T1000 (cell line): Measurements from ENCODE around the gene ZIM2.

ENCODE experiments used
- DNase-seq: peaks from one replicate; lab custom pipeline; 2025; ENCODE audit warnings: mixed read lengths; lab: John Stamatoyannopoulos, UW

ZIM2 gene

GRCh38 chr19:56838909-56839651, 1.4 kb downstream of the ZIM2 start:
- peak; percentile 93 for DNase-seq

GRCh38 chr19:56838024-56838908, 2.3 kb downstream of the ZIM2 start:
- DNase-seq = peak; percentile 57

- peak; percentile 67 for DNase-seq
Measured at GRCh38 chr19:56837492-56838023, 3.0 kb downstream of the ZIM2 start.

DNA sequence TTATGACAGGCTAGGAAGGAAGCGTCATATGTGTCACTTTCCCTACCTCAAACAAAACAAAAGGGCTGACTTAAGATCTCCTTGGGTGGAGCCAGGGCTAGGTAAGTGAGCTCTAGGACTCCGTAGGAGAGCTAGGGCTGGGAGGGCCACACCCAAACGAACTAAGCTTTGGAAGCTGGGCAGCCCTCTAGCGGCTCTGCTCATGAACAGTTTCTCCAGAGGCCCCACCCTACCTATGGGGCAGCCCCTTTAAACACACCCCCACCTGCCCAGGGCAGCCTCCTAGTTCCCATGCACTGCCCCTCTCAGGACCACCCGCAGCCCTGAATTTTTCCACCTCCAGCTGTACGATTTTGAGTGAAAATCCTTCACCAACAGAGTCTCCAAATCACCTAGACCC, 3.5 kb downstream of the ZIM2 start:
- no peak for DNase-seq

- no peak for DNase-seq
Measured at GRCh38 chr19:56836059-56836458, 4.5 kb downstream of the ZIM2 start.

GRCh38 chr19:56835401-56835800, 5.1 kb downstream of the ZIM2 start:
- DNase-seq = no peak

DNA sequence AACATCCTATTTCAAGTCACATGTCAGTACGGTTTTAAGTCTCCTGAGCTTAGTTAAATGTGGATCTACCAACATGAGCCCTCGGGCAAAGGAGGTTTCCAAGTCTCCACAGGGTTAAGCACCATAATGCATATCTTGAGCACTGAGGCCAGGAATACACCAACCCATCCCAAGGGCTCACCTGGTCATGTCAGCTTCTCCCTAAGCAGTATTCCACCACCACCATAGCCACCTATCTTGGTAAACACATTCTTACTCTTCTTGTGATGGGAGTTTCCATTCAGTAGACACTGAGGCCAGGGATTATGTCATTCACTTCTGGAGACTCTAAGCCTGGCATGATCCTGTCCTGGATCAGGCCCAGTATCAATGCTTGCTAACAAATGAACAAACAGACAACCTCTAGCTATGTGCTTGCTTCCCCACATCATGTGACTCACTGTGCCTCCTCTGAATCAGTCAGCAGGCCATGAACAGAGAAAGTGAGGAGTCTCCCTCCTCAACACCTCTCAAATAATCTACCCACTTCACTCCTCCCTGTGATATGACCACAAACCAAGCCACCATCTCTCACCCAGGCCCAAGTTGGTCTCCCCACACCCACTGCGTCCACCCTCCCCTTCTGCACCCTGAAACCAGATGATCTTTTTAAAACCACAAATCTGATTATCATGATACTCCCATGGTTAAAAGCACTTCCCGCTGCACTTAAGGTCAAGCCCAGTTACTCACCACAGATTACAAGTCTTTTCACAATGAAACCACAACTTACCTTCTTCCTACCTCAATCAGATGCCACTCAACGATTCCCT, 5.8 kb downstream of the ZIM2 start:
- no peak for DNase-seq

DNA sequence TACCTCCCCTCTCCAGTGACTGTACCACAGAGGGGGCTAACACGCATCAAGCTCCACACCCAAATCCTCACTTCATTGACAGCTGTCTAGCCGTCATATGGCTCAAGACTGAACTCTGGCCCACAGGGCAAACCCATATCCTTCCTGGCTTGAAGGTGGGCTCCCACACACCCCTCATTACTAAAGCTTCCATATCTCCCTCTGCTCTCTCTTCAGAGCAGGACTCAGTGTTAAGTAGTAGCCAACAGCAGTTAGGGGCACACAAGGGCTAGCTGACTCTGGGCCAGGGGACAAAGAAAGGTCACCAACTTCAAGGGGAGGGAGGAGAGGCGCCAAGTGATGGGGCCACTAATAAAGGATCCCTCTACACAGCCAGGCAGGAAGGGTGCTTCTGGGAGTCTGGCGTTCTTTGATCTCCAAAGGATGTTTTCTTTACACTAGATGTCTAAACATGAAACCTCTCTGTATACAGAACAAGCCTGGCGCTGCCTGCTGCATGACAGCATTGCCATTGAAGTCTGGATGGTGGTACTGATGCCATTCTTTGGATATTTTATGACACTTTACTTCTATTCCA, 8.1 kb downstream of the ZIM2 start:
- no peak for DNase-seq

DNA sequence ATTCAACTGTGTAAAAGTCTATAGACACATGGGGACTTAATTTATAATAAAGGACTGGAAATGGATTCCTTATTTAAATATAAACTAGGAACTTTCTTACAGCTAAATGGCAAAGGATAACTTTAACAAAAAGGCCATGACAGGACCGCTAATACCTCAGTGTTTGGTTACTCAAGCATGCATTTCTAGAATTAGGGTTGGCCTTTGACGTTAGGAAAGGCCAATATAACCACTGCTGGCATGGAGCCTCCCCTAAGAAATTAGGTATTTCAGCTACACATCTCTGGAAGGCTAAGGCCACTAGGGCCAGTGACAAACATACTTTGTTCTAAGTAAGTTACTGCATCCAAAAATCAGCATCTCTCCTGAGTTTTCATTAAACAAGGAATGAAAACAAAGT, 9.3 kb downstream of the ZIM2 start:
- no peak for DNase-seq

DNA sequence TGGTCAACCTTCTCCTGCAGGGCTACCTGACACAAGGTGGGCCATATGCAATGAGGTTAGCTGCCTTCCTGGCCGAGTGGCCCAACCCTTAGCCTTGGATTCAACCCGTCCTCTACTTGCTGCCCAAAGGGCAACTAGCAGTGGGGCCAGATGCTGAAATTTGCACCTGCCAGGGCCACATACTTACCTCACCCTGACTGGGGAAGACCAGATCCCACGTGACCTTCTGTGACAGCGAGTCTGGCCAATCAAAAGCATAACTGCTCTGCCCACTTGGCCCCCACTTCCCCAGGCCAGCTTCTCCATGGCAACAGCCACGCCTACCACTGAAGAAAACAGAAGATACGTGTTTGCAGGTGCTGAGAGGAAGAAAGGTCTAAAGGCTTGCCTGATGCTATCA, 10.9 kb downstream of the ZIM2 start:
- DNase-seq = no peak

GRCh38 chr19:56827708-56828107, 12.8 kb downstream of the ZIM2 start:
- no peak for DNase-seq

- DNase-seq = no peak
Measured at GRCh38 chr19:56823956-56824355, 16.6 kb downstream of the ZIM2 start.

- DNase-seq = no peak
Measured at GRCh38 chr19:56823417-56823816, 17.1 kb downstream of the ZIM2 start.

GRCh38 chr19:56822755-56823154, 17.8 kb downstream of the ZIM2 start:
- DNase-seq = no peak

GRCh38 chr19:56821675-56822074, 18.9 kb downstream of the ZIM2 start:
- DNase-seq = no peak

DNA sequence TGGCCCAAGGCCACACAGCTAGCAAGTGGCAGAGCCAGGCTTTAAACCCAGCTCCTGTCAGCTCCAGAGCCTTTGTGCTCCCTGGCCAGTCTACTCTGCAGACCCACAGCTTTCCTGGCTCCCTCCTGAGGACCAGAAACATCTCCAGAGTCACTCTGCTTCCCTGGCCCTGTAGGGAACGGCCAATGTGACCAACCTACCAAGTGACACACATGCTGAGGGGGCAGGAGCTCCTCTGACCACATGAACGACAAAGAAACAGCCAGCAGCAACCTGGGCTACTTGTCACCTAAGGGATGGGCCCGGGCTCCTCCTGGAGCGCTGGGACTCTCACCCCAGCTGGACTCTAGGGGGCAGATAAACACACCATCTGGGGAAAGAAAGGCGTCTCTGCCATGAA, 19.3 kb downstream of the ZIM2 start:
- no peak for DNase-seq

DNA sequence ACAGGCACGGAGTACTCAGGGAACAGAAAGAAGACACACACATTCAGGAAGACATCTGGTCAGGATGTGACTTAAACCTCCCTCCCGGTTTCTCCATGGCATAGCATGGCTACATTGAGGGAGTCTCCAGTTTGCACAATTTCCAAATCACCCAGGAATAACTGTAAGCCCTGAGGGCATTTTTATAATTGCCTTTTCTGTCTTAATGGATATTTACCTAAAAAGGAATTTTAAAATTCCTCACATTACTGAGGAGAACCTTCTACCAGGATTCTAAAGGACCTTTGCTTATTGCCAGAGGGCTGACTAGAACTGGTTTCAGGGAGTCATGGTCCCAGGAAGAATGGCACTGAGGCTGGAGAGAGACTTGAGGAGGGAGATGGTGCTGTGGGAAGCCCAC, 21.4 kb downstream of the ZIM2 start:
- DNase-seq = no peak

- DNase-seq = no peak
Measured at GRCh38 chr19:56814656-56815055, 25.9 kb downstream of the ZIM2 start.

- DNase-seq = no peak
Measured at GRCh38 chr19:56813531-56813930, 27.0 kb downstream of the ZIM2 start.

- no peak for DNase-seq
Measured at GRCh38 chr19:56811480-56811879, 29.0 kb downstream of the ZIM2 start.

- no peak for DNase-seq
Measured at GRCh38 chr19:56810260-56810659, 30.3 kb downstream of the ZIM2 start.
